Measurements from ENCODE around the gene DPM2.

Gene DPM2

GRCh38 chr9:127973169-127974000, 35.7 kb upstream of the DPM2 start:
- no peak for DNase-seq (ENCODE audit: low spot score)

DNA sequence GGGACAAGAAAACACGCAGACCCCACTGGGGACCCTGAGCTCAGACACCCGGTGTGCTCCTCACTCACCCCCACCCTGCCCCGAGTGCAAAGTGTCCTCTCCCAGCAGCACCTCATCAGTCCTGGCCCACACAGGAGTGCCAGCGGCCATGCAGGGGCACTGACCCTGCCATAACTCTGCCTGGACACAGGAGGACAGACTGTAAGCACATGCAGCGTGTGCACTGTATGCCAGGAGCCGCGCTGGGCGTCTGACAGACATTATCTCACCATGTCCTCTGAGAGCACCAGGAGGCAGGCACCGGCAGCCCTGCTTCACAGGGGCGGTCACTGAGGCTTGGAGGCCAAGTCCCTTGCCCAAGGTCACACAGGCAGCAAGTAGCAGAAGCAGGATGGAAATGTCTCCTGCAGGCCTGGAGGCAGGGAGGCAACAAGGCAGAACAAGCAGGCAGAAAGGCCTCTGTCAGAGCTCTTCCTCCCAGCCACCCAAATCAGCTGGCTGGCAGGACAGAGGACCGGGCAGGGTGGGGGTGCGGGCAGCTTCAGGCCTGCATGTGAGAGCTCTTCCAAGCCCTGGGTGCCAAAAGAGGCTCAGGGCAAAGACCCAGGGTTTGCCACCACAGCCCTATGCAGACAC, 34.7 kb upstream of the DPM2 start:
- DNase-seq (ENCODE audit: low spot score), result no peak

- no peak for DNase-seq (ENCODE audit: low spot score)
Measured at GRCh38 chr9:127971357-127972235, 33.9 kb upstream of the DPM2 start.

DNA sequence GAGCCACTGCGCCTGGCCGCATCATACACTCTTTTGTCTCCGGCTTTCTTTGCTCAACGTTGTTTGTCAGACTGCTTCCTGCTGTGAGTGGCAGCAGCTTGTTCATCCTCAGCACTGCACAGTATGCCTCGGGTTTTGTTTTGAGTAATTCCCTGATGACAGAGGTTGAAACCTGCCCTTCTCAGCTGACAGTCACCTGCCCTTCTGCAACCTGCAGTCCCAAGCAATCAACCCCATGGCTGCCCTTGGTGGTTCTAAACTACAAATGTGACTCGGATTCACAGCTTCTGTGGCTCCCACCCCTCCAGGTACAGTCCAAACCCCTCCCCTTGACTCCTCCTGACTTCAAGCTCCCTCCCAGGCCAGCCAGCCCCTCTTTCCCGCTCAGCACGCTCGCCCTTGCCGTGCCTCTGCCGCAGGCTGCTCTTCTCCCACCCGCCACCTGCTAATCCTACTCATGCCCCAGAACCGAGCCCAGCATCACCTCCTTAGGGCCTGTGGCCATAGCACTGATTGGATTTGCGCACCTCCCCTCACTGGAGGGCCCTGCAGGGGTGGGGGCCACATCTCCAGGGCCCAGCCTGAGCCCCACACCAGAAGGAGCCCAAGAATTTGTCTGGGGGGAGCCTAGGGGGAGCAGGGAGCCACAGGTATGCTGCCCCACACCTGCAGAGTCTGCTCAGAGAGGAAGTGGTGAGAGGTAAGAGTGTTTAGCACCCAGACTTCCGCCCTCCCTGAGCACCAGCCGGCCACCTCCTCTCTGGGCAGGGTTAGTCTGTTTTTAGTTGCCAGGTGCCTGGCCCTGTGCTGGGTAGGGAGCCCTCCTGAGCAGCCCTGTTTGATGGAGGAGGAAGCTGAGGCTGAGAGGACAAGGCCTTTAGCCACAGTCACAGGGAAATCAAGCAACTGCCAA, 33.0 kb upstream of the DPM2 start:
- DNase-seq (ENCODE audit: low spot score), result no peak

- no peak for DNase-seq (ENCODE audit: low spot score)
Measured at GRCh38 chr9:127968700-127969383, 31.2 kb upstream of the DPM2 start.

DNA sequence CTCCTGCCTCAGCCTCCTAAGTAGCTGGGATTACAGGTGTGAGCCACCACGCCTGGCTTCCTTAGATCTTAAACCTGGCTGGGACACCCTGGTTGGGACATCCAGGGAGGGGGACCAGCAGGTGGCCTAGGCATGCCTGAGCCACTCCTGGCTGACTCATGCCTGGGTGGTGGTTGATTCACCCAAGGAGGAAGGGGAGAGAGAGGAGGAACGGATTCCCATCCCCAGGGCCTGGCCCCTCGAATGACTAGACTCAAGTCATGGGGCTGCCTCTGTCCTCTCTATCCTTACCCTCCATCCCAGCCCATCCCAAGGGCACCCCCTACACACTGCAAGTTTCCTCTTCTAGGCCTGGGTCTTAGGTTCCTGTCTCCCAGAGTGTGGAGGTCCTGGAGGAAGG, 30.4 kb upstream of the DPM2 start:
- no peak for DNase-seq (ENCODE audit: low spot score)

DNA sequence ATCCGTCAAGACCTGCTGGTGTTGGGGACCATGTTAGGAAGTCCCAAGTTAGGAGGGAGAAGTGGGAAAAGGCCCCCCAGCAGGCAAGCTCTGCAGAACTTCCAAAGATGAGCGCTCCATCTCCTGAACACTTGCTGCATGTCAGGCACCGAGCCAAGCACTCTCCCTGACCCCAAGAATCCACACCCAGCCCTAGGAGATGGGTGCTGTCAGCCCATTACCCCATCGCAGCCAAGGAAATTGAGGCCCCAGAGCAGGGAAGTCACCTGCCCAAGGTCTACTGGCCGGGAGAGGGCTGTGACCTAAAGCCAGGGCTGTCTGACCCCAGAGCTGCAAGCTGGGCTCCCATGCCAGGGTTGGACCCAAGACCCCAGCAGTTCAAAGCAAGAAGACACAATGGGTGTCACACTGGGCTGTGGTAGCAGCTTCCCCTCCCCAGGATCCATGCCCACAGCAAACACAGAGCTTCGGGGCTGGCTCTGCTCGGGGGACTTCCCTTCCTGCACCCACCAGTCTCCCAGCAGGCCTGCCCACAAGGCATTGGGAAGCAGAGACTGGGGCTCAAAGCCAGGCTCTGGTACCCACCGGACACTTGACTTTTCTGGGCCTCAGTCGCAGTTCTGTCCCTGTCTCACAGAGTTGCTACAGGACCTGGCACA, 29.6 kb upstream of the DPM2 start:
- no peak for DNase-seq (ENCODE audit: low spot score)

DNA sequence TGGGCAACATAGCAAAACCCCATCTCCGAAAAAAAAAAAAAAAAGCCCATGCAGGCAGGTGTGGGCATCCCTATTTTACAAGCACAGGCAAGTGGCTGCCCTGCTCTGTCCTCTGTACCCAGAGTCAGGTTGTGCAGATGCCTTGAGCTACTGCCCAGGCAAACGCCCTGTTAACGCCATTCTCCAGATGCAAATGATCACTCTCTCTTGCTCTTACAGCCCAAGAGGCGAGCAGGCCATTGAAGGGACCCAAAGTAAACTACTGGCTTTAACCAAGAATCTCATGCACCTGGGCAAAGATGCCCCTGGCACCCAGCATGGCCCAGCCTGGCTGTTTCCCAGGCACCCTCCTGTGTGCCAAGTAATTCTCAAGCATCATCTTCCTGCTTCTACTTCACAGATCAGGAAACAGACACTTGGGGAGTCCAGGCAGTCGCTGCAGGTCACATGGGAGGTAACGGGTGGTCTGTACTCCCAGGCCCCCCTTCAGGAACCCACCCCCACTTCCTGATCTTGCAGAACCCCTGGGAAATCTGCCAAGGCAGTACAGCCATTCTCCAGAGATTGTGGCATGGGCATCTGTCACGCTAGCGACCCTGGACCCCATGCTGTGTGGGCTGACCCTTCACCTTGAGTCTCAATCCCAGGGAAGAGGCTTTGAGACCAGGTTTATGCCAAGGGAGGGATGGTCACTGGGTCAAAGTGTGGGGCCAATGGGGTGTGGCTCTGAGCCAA, 28.9 kb upstream of the DPM2 start:
- DNase-seq (ENCODE audit: low spot score), result no peak

DNA sequence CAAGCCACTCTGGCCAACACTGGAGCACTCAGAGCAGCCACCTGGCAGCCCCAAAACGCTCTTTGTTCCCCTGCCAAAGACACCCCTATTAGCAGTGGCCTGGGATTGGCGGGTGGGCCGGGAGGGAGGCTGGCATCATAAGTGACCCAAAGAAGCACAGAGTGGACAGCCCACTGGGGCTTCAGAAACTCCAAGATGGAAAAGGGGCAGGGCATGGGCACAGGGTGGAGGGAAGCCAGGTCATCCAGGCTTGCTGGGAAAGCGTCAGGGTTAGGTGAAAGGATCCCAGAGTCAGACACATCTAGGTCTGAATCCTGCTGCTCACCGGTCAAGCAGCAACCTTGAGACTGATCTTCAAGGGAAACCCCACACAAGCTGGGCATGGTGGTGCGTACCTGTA, 28.3 kb upstream of the DPM2 start:
- no peak for DNase-seq (ENCODE audit: low spot score)

DNA sequence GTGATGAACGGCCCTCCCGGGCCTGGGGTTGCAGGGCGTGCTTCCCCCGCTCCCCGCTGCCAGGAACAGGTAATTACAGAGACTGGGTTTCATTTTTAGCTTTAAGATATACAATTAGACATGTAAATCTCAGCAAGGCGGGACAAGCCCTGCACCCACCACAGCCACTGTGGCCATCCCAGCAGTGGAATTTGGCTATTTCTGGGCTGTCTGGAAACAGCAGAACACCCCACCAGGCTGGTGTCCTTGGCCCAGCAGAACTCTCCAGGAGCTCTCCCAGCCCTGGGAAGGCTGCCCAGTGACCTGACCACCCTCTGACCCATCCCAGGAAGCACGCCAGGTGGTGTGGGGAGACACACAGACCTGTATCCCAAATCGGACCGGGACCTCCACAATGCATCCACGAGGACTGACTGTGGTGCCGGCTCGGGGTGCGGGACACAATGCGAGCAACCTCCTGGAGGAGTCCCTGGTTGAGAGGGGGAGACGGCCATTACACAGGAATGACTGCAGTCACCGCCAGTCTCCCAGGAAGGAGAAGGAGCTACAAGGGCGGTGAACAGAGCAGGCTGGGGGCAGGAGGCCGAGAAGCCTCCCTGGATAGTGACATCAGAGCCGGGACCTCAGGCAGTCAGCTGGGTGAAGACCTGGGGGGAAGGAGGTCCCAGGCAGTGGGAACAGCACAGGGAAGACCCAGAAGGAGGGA, 25.9 kb upstream of the DPM2 start:
- DNase-seq (ENCODE audit: low spot score), result no peak

DNA sequence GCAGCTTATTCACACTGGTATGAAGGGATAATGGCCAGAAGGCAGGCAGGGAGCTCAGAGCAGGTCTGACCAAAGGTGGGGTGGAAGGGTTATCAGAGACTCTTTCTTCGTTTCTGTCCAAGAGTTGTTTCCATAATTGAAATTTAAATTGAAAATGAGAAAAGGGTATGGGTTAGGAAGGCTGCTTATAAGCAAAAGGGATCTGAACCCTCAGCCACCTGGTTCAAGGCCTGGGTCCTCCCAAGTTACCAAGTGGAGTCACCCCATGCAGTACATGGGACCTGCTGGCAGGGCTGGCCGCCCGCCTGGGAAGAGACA, 25.3 kb upstream of the DPM2 start:
- DNase-seq (ENCODE audit: low spot score), result no peak

- no peak for DNase-seq (ENCODE audit: low spot score)
Measured at GRCh38 chr9:127962278-127962677, 24.6 kb upstream of the DPM2 start.

- no peak for DNase-seq (ENCODE audit: low spot score)
Measured at GRCh38 chr9:127961613-127962155, 24.0 kb upstream of the DPM2 start.

- DNase-seq (ENCODE audit: low spot score), result no peak
Measured at GRCh38 chr9:127961155-127961490, 23.5 kb upstream of the DPM2 start.

- no peak for DNase-seq (ENCODE audit: low spot score)
Measured at GRCh38 chr9:127960410-127961154, 22.9 kb upstream of the DPM2 start.

DNA sequence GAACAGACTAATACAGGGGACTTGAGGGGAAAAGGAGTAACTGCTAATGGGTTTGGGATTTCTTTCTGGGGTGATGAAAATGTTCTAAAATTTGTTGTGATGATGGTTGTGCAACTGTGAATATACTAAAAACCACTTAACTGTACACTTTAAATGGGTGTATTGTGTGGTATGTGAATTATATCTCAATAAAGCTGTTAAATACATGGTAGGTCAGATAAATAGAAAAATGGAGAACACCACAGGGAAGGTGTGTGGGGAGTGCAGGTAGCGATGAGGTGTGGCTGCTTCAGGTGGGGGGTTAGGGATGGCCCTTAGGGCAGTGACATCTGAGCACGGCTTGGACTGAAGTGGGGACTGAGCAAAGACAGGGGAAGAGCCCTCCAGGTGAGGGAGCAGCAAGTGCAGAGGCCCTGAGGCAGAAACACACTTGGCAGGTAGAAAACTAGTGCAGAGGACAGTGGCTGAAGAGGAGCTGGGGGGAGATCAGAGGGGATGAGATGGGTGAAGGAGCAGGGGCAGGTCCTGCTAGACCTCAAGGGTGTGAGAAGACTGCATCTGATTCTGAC, 22.3 kb upstream of the DPM2 start:
- no peak for DNase-seq (ENCODE audit: low spot score)

- no peak for DNase-seq (ENCODE audit: low spot score)
Measured at GRCh38 chr9:127959398-127959797, 21.7 kb upstream of the DPM2 start.

- no peak for DNase-seq (ENCODE audit: low spot score)
Measured at GRCh38 chr9:127958728-127959127, 21.1 kb upstream of the DPM2 start.

All from kidney capillary endothelial cell (primary cell).